HepG2 (cell line): ENCODE results near the gene EIF3A. TPM values are rescaled to one million over a fixed set of nuclear protein-coding genes. Genes with fewer than 3 reads are reported as not detected.

ENCODE experiments used
- ADNP ChIP-seq: sonication (generic); formaldehyde crosslinking; IDR thresholded peaks from 2 replicates; pipeline ENCODE4 v1.4.0; 2020; ENCODE audit warnings: missing genetic modification reagents
- ATF1 ChIP-seq: IDR thresholded peaks from 2 replicates; pipeline ENCODE4 v1.6.1; 2016; ENCODE audit warnings: mild to moderate bottlenecking, control low read depth
- CHD2 ChIP-seq: IDR thresholded peaks from 2 replicates; pipeline ENCODE4 v1.6.1; 2011; ENCODE audit warnings: low read depth, low read length, improper control_type of control experiment
- DNMT1 ChIP-seq: sonication (generic); formaldehyde crosslinking; IDR thresholded peaks from 2 replicates; pipeline ENCODE4 v1.5.1; 2020; ENCODE audit warnings: mild to moderate bottlenecking, missing genetic modification reagents
- GLI4 ChIP-seq: sonication (generic); formaldehyde crosslinking; IDR thresholded peaks from 2 replicates; pipeline ENCODE4 v1.5.1; 2020; ENCODE audit warnings: missing genetic modification reagents, mild to moderate bottlenecking, moderate library complexity, borderline replicate concordance
- IRF2 ChIP-seq: IDR thresholded peaks from 2 replicates; pipeline ENCODE4 v1.6.1; 2018; ENCODE audit warnings: missing genetic modification reagents, missing compliant biosample characterization
- KDM5A ChIP-seq: fragments of 200-600 bp; sonication (generic); IDR thresholded peaks from 2 replicates; pipeline ENCODE4 v1.7.0; 2018; ENCODE audit warnings: antibody characterized with exemption, mild to moderate bottlenecking, low read length, borderline replicate concordance
- KLF13 ChIP-seq: sonication (generic); formaldehyde crosslinking; IDR thresholded peaks from 2 replicates; pipeline ENCODE4 v1.4.0; 2020; ENCODE audit warnings: mild to moderate bottlenecking, missing genetic modification reagents
- MBD4 ChIP-seq: IDR thresholded peaks from 2 replicates; pipeline ENCODE4 v1.6.1; 2012; ENCODE audit warnings: low read length, inconsistent platforms, borderline replicate concordance
- MBNL3 ChIP-seq: fragments of 250-450 bp; sonication (Bioruptor Pico); conservative IDR thresholded peaks from 2 replicates; pipeline ENCODE4 v1.8.0; 2022; ENCODE audit warnings: mild to moderate bottlenecking, inconsistent platforms
- MTERF4 ChIP-seq: sonication (generic); formaldehyde crosslinking; IDR thresholded peaks from 2 replicates; pipeline ENCODE4 v1.8.0; 2023; ENCODE audit warnings: mild to moderate bottlenecking, missing genetic modification reagents
- NR0B2 ChIP-seq: sonication (generic); formaldehyde crosslinking; IDR thresholded peaks from 2 replicates; pipeline ENCODE4 v1.4.0; 2020; ENCODE audit warnings: mild to moderate bottlenecking, missing genetic modification reagents
- RELA ChIP-seq: sonication (generic); formaldehyde crosslinking; IDR thresholded peaks from 2 replicates; pipeline ENCODE4 v1.4.0; 2020; ENCODE audit warnings: missing genetic modification reagents
- REPIN1 ChIP-seq: sonication (generic); formaldehyde crosslinking; IDR thresholded peaks from 2 replicates; pipeline ENCODE4 v1.8.0; 2022; ENCODE audit warnings: missing genetic modification reagents, low read depth, mild to moderate bottlenecking, borderline replicate concordance
- RORA ChIP-seq: sonication (generic); formaldehyde crosslinking; IDR thresholded peaks from 2 replicates; pipeline ENCODE4 v1.5.0; 2020; ENCODE audit warnings: mild to moderate bottlenecking, missing genetic modification reagents, moderate library complexity
- SRSF1 ChIP-seq: fragments of 200-400 bp; formaldehyde crosslinking; optimal IDR thresholded peaks from 2 replicates; pipeline ENCODE3; 2017; ENCODE audit warnings: mild to moderate bottlenecking, low read depth, low read length, moderate library complexity
- TBP ChIP-seq: sonication (generic); formaldehyde crosslinking; IDR thresholded peaks from 2 replicates; pipeline ENCODE4 v1.5.0; 2020; ENCODE audit warnings: missing genetic modification reagents
- TGIF2 ChIP-seq: IDR thresholded peaks from 2 replicates; pipeline ENCODE4 v1.6.1; 2016; ENCODE audit warnings: control low read depth, missing compliant biosample characterization
- UBTF ChIP-seq: sonication (generic); formaldehyde crosslinking; IDR thresholded peaks from 2 replicates; pipeline ENCODE4 v1.4.0; 2020; ENCODE audit warnings: mild to moderate bottlenecking, missing genetic modification reagents
- ZBTB3 ChIP-seq: sonication (generic); formaldehyde crosslinking; IDR thresholded peaks from 2 replicates; pipeline ENCODE4 v1.4.0; 2020; ENCODE audit warnings: low read depth, mild to moderate bottlenecking, moderate library complexity, missing genetic modification reagents, borderline replicate concordance
- ZFYVE20 ChIP-seq: sonication (generic); formaldehyde crosslinking; IDR thresholded peaks from 2 replicates; pipeline ENCODE4 v1.8.0; 2023; ENCODE audit warnings: low read depth, mild to moderate bottlenecking, moderate library complexity, missing genetic modification reagents, borderline replicate concordance
- ZNF260 ChIP-seq: sonication (generic); formaldehyde crosslinking; IDR thresholded peaks from 2 replicates; pipeline ENCODE4 v1.4.0; 2020; ENCODE audit warnings: missing genetic modification reagents, low read depth, mild to moderate bottlenecking, borderline replicate concordance
- ZNF296 ChIP-seq: sonication (generic); formaldehyde crosslinking; conservative IDR thresholded peaks from 2 replicates; pipeline ENCODE4 v1.5.0; 2020; ENCODE audit warnings: mild to moderate bottlenecking, missing genetic modification reagents
- ZNF614 ChIP-seq: IDR thresholded peaks from 2 replicates; pipeline ENCODE4 v1.6.1; 2018; ENCODE audit warnings: missing biosample characterization, missing genetic modification reagents, inconsistent platforms, borderline replicate concordance
- ZNF678 ChIP-seq: sonication (generic); formaldehyde crosslinking; IDR thresholded peaks from 2 replicates; pipeline ENCODE4 v1.4.0; 2020; ENCODE audit warnings: mild to moderate bottlenecking, missing genetic modification reagents
- ZNF75D ChIP-seq: sonication (generic); formaldehyde crosslinking; IDR thresholded peaks from 2 replicates; pipeline ENCODE4 v1.8.1; 2023; ENCODE audit warnings: missing genetic modification reagents, mild to moderate bottlenecking, borderline replicate concordance
- ZSCAN21 ChIP-seq: sonication (generic); formaldehyde crosslinking; IDR thresholded peaks from 2 replicates; pipeline ENCODE4 v1.8.0; 2022; ENCODE audit warnings: mild to moderate bottlenecking, missing genetic modification reagents, moderate library complexity, borderline replicate concordance
- polyA plus RNA-seq, 8 experiments: library from polyadenylated mRNA; depleted of rRNA in 3 of 8; stranded (reverse) in 7 of 8; unstranded in 1 of 8; fragments of >200 nt; fragmentation: Illumina TruSeq in 4 of 8; extraction: Trizol in 4 of 8; gene quantifications; 2 replicates each; pipeline versions ENCODE4 v1.2.1 to v1.2.3, GENCODE V29; 2011 to 2016; ENCODE audit warnings: low read depth in 4 of 8, missing spikeins in 1 of 8, mixed read lengths in 1 of 8; ENCODE audit not compliant: insufficient read depth in 1 of 8
- total RNA-seq, 5 experiments: library from RNA; depleted of rRNA; stranded (reverse); fragments of >200 nt; fragmentation: Illumina TruSeq; extraction: Trizol; gene quantifications; 2 replicates each; pipeline ENCODE4 v1.2.3, GENCODE V29; 2016; ENCODE audit warnings: low read depth in 1 of 5

The EIF3A gene
- total and polyA plus RNA-seq, 2 of the 13 experiments (the other 11 are each of a cell fraction or from before 2014, with no cell fraction given) = 25.6 to 117 TPM

GRCh38 chr10:119113751-119114732 lies 33.4 kb upstream of the EIF3A start (continued):
- no peak for TF ChIP-seq MTERF4 (CRISPR knock-in tag)
- no peak for TF ChIP-seq RORA (CRISPR knock-in tag)
- no peak for TF ChIP-seq CHD2
- TF ChIP-seq GLI4 (CRISPR knock-in tag) = no peak
- no peak for TF ChIP-seq ZNF296 (CRISPR knock-in tag)
- TF ChIP-seq DNMT1 (CRISPR knock-in tag) = 0 out of 2 replicates have a peak, but pooled peaks have one; percentile 71
- peak; percentile 74; the same call in 1 of the 2 replicates for TF ChIP-seq REPIN1 (CRISPR knock-in tag)
- TF ChIP-seq ZSCAN21 (CRISPR knock-in tag) = no peak
- no peak; the same call in 1 of the 2 replicates for TF ChIP-seq MBD4
- TF ChIP-seq ZNF614 = peak; percentile 66; the same call in 1 of the 2 replicates
- TF ChIP-seq RELA (CRISPR knock-in tag) = no peak
- no peak for TF ChIP-seq ZNF75D (CRISPR knock-in tag)
- TF ChIP-seq ATF1 (CRISPR knock-in tag) = peak; percentile 53; the same call in 1 of the 2 replicates
- TF ChIP-seq IRF2 (CRISPR knock-in tag) = peak; percentile 90
- no peak for TF ChIP-seq TBP (CRISPR knock-in tag)
- TF ChIP-seq KLF13 = no peak
- TF ChIP-seq ZNF260 = no peak
- TF ChIP-seq ZBTB3 (CRISPR knock-in tag) = peak; percentile 91
- TF ChIP-seq NR0B2 = no peak
- peak; percentile 34; the same call in 1 of the 2 replicates for TF ChIP-seq UBTF (CRISPR knock-in tag)
- TF ChIP-seq KDM5A = no peak
- TF ChIP-seq MBNL3 (CRISPR knock-in tag) = no peak
- TF ChIP-seq ADNP (CRISPR knock-in tag) = no peak
- no peak for TF ChIP-seq ZFYVE20 (CRISPR knock-in tag)
- no peak for TF ChIP-seq TGIF2 (CRISPR knock-in tag)
- no peak for TF ChIP-seq SRSF1
- TF ChIP-seq ZNF678 (CRISPR knock-in tag) = 0 out of 2 replicates have a peak, but pooled peaks have one; percentile 23
